Activated CD8-positive, alpha-beta memory T cell treated with anti-CD3 and anti-CD28 coated beads for 1 hour (primary cell): ENCODE measurements around the gene DSTN.

Experiments
- DNase-seq, 2 donors: peaks; one replicate each; pipeline ENCODE4 v3.0.0-alpha.2; 2020; ENCODE audit warnings: low read depth in 1 of 2; ENCODE audit errors: extremely low read depth in 1 of 2

The DSTN gene

GRCh38 chr20:17622851-17623508 is 53.1 kb downstream of the DSTN start:
- no peak for DNase-seq

- no peak for DNase-seq
Measured at GRCh38 chr20:17624070-17624469, 54.2 kb downstream of the DSTN start.

DNA sequence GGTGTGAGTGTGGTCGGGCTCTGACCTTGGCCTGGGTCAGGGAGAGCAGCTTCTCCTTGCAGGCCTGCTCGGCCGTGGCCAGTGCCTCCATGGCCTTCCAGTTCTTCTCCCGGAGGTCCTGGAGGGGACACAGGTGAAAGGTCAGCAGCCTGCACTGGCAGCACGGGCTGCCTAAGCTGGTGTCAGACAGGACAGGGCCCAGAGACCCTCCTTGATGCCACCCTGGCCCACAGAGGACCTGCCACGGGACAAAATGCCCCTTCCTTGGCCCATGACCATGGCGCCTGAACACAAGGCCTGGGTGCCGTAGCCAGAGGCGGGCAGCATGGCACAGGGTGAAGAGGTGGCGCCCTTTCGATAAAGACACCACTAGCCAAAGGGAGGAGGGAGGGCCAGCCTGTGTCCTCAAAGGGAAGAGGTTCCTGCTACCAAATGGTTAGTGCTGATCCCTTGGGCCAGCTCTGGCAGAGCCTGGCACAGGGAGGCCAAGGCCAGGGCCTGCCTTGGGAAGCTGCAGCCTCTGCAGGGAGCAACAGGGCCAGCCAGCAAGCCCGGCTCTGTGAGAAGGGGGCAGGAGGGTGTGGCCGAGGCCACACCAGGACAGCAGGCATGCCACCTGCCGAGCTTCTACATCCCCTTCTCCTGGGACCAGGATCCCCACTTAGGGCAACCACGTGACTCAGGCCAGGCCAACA is 54.8 kb downstream of the DSTN start:
- DNase-seq = no peak

DNA sequence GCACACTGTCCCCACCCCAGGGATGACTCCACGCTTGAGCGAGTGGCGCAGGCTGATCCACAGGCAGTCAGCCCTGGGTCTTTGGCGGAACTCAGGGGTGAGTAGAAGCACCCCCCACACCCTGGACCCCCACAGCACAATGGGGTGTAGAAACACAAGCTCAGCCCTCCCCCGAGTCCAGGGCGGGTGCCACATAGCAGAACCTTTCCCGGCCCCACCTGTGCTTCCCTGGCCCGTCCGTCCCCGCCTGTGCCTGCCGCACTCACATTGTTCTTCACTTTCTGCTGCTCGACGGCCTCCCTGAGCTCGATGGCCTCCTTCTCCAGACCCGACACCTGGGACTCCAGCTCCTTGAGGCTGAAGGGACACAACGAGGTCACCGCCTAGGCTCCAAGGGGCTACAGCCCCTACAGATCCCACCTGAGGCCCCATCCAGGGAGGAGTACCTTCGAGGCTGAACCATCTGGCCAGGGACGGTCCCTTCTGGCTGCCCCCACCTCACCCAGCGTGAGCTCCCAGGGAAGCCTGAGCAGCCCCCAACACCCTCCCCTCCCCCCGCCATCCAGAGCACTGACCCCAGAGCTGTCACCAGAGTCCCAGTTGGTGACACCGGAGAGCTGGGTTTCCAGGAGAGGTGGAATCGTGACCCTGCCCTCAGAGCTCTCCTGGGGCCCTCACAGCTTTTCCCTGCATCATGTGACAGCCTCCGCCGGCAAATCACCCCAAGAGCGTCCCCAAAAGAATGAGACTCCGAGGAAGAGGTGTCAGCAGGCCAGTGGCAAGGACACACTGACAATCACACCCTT is 55.6 kb downstream of the DSTN start:
- DNase-seq = no peak

- DNase-seq = no peak
Measured at GRCh38 chr20:17626217-17627007, 56.5 kb downstream of the DSTN start.

- DNase-seq = no peak
Measured at GRCh38 chr20:17627101-17627955, 57.5 kb downstream of the DSTN start.

DNA sequence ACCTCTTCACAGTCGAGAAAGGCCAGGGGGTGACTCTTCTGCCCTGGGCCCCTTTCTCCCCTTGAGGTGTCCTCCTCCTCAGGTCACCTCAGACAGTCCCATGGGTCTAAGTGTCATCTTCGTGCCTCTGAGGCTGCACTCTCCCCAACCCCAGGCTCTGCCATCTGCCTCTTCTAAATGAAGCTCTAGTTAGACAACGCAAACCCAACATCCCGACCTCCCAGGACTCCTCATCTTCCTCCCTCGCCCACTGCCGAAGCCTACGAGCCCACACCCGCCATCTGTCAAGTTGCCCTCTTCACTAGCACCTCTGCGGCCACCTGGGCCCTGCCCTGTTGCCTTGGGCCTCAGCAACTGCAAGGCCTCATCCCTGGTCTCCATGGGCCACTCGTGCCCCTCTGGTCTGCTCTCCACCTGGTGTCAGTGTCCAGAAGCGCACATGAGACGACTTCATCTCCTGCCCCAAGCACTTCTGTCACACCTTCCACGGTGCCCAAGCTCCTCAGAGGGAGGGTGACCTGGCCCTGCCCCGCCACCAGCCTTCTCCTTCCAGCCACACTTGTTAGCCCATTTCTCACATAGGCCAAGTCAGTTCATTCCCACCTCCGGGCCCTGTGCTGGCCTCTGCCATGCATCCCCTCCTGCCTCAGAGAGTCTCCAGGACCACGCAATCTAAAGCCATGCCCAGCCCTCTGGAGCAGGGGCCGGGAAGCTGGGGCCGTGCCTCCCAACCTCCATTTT is 58.4 kb downstream of the DSTN start:
- no peak for DNase-seq

DNA sequence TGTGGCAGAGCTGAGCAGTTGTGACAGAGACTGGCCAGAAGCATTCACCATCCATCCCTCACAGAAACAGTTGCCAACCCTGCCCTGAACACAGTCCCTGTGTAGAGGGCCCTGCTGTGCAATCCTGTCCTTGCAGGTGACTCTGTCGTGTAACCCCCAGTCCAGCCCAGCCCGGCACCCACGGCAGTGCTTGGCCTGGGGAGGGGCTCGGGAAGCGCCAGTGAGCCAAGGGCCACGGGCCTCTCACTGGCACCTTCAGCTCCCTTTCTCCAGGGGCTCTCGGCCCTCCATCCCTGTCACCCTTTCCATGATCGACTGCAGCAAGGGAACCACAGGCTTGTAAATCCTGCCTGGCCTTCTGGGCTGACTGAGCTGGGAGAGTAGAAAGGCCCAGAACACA is 59.1 kb downstream of the DSTN start:
- DNase-seq = no peak

GRCh38 chr20:17629678-17630089 is 59.8 kb downstream of the DSTN start:
- DNase-seq = no peak

DNA sequence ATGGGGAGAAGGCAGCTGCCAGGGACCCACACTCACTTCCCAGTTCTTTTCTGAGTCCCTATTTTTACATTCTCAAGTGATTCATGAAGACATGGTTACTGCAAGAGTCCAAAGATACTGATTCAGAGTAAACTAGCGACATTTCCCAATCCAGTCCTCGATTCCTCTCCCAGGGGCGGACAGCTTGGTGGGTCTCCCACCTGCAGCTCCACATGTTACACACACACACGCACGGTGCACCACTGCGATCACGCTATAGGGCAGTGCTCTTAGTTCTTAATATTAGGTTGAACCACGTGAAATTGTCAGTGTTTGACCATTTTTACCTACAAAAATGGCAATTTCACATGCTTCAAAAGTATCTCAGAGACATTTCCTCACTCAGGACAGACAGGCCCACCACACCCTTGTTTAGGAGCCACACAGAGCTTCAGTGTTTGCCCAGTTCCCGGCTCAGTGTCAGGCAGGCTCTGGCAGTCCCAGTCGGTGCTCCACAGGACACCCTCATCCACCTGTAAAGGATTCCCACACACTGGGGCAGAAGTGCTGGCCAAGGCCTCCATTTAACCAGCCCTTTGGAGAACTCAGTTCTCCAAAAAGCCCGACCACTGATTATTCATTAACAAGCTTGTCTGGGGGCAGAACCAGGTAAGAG is 60.4 kb downstream of the DSTN start:
- DNase-seq = no peak

DNA sequence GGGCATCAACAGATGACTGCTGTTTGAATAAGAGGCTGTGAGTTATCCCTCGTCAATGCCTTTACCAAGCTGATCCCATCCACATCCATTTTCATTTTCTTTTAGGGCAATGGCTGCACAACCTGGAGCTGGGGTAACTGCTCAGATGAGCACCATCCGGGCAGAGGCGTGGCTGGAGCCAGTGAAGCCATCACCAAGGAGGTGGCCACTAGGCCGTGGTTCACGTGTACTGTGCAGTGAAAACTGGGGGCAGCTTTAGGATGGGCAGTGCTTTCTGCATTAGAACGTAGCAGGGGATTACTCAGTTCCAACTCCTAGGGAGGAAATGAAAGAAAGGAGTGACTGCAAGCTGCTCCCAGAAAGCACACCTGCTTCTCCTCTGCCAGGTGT is 60.9 kb downstream of the DSTN start:
- DNase-seq = no peak

- DNase-seq = no peak
Measured at GRCh38 chr20:17631576-17632319, 61.9 kb downstream of the DSTN start.

- no peak for DNase-seq
Measured at GRCh38 chr20:17633221-17633849, 63.5 kb downstream of the DSTN start.

GRCh38 chr20:17633850-17634500 is 64.1 kb downstream of the DSTN start:
- no peak for DNase-seq

- no peak for DNase-seq
Measured at GRCh38 chr20:17634661-17635331, 64.9 kb downstream of the DSTN start.

DNA sequence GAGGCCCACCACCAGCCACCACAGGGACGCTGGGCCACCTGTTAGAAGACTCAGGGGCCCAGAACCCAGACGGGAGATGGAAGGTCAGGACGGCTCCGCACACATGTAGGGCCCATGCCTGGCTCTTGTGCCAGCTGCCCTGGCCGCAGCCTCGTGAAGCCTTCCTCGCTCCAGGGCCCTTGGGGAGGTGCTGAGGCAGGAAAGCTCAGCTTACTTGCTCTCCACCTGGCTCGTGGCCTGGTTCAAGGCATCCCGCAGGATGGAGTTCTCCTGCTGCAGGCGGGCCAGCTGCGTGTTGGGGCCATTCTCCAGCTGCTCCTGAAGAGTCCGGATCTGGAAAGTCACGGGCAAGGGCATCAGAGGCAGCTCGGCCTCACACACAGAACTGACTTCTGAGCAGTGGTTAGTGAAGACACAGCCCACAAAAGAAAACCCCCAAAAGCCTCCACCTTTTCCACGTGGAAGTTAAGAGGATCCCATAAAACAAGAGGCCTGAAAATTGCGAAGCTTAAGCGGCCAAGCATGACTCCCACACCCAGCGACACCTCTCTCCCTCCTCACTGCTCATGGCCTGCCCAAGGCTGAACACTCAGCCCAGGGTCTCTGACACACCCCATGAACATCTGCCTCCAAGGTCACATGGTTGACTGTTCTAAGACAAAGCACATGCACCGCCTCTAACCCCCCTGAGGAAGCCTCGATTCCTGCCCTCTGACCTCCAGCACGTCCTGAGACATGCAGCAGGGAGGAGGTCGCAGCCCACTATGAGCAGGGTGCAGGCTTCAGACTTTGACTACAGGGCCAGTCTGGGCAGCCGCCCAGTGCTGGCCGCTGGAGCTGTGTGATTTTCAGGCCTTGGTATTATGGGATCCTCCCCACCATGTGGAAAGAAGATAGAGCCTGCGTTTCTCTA is 65.7 kb downstream of the DSTN start:
- no peak for DNase-seq
